Activated CD8-positive, alpha-beta memory T cell treated with anti-CD3 and anti-CD28 coated beads for 36 hours (primary cell): ENCODE measurements around the gene HLA-A. TPM values are rescaled to one million over a fixed set of nuclear protein-coding genes. Genes with fewer than 3 reads are reported as not detected.

Experiments used
- CTCF ChIA-PET: fragments of 350-600 bp; sonication (Branson Sonifier 250); formaldehyde crosslinking; loops from one replicate; lab custom pipeline; 2021; ENCODE audit warnings: antibody characterized with exemption; lab: Charles Lee
- POLR2A ChIA-PET: fragments of 350-600 bp; sonication (Branson Sonifier 250); formaldehyde crosslinking; loops from one replicate; lab custom pipeline; 2021; ENCODE audit warnings: antibody characterized with exemption; lab: Charles Lee
- total RNA-seq, 2 experiments: library from RNA; stranded (reverse); gene quantifications; one replicate each; pipeline ENCODE4 v1.2.3, GENCODE V29; 2021

Gene HLA-A
- 1,000 to 10,000 TPM; 1,039 to 1,049 TPM for total RNA-seq

DNA sequence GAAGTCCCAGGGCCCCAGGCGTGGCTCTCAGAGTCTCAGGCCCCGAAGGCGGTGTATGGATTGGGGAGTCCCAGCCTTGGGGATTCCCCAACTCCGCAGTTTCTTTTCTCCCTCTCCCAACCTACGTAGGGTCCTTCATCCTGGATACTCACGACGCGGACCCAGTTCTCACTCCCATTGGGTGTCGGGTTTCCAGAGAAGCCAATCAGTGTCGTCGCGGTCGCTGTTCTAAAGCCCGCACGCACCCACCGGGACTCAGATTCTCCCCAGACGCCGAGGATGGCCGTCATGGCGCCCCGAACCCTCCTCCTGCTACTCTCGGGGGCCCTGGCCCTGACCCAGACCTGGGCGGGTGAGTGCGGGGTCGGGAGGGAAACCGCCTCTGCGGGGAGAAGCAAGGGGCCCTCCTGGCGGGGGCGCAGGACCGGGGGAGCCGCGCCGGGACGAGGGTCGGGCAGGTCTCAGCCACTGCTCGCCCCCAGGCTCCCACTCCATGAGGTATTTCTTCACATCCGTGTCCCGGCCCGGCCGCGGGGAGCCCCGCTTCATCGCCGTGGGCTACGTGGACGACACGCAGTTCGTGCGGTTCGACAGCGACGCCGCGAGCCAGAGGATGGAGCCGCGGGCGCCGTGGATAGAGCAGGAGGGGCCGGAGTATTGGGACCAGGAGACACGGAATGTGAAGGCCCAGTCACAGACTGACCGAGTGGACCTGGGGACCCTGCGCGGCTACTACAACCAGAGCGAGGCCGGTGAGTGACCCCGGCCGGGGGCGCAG, at the start of gene HLA-A:
Gene HLA-A (plus strand): TSS at position 258 of the 778 bp plus-strand sequence. CDS start 22 bp downstream, at position 280.
- ChIA-PET CTCF (no interaction called here), POLR2A (interaction anchor here (1.0 kb wide), 1 partner anchor 22 kb away, joined by 5 read pairs; no protein-coding TSS in a partner anchor)

DNA sequence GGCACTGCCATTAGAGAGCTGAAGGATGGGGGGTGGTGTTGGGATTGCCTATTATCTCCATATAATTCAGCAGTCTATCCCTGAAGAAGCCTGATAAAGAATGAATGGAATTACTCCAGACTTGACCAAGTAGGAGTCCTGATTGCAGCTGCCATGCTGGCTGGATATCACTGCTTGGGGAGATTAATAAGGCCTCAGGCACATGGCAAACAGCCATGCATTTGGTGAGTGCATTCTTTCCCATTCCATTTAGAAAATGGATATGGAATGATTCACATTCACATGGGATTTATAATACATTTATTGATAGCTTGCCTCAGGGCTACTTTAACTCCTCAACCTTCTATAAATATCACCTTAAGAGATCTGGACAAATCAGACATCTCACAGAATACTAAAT, 49.6 kb upstream of the HLA-A start:
- CTCF ChIA-PET = interaction anchor here (0.6 kb wide), 1 partner anchor 133 kb away, joined by 3 read pairs; no protein-coding TSS in a partner anchor
- POLR2A ChIA-PET = no interaction called here

GRCh38 chr6:29899281-29899680, 43.1 kb upstream of the HLA-A start:
- CTCF ChIA-PET = no interaction called here
- POLR2A ChIA-PET = no interaction called here

DNA sequence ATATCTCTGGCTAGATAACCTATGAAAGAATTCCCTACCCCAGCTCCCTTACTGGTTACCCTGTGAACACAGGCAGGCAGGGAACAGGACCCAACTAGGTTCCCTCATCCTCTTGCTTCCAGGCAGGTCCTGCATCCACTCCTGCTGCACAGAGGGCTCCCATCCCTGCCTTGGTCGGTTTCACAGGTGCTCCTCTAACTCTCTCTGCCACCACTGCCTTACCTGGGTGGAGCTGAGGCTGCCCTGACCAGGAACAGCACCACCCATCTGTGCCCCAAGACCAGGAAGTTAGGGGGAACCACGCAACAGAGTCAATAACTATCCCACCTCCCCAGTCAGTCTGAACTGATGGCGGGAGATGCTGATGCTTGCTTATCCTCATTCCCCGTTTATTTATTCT, 37.0 kb upstream of the HLA-A start:
- POLR2A ChIA-PET = no interaction called here

DNA sequence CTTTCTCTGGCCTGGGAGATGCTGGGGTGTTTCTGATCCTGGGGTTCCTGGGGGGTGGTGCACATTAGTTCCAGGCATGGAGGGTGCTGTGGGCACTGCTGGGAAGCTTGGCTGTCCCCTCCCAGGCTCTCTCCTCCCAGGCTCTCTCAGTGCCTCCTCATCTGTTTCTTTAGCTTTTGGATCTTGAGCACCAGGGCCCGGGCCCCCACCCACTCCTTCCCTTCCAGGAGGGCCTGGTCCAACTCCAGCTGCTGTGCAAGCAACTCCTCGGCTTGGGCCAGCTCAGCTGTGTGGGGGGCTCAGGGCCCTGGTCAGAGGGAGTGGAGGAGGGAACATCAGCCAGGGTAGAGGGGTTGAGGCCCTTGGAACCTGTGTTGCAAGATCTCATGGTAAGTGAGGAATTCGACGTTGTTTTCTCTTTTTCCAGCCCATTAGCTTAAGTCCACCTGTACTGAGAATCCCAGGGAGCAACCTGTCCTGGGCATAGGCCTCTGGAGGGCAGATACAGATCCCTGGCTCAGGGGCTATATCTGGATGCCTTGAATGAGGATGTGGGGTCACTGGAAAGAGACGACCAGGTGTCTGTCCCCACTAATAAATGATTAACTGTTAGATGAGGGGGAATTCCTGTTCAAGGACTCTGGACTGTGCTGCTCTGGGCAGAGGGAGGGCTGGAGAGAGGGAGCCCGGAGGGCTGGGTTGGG, 34.5 kb upstream of the HLA-A start:
- POLR2A ChIA-PET = no interaction called here
- CTCF ChIA-PET = no interaction called here

More for the DNA sequence above, 37.0 kb upstream of the HLA-A start:
- CTCF ChIA-PET = no interaction called here

DNA sequence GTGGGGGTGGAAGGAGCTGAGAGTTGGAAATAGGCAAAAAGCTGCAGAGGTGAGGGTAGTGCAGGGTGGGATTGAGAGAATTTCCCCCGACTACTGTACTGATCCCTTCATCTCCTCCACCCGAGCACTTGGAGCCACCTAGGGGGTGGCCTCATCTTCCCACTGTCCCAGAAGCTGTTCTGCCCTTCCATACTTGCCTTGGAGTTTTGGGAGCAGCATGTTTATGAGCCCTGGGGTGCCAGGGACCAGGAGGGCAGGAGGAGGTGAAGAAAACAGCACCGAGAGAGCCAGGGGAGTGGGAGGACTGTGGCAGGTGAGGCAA, 34.0 kb upstream of the HLA-A start:
- POLR2A ChIA-PET = no interaction called here
- CTCF ChIA-PET = no interaction called here

DNA sequence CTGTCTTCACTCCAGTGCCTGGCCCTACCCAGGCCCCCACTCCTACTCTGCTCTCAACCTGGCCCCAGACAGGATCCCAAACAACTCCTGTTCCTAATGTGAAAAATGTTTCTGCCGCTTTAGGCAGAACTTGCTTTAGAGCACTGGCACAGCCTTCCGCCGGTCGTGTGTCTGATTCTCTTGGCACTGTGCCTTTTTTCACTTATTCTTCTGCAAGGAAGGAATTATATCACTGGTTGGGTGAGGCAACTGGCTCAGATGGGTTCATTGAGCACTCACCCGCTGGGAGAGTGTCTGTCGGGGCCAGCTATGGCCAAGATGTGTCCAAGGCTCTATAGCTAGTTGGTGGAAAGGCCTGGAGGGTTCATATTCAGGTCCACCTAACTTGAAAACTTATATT, 33.6 kb upstream of the HLA-A start:
- CTCF ChIA-PET = no interaction called here
- POLR2A ChIA-PET = no interaction called here

- POLR2A ChIA-PET = no interaction called here
- CTCF ChIA-PET = no interaction called here
These were observed 32.3 kb upstream of the HLA-A start for GRCh38 chr6:29909985-29910384.

GRCh38 chr6:29912840-29913239, 29.5 kb upstream of the HLA-A start:
- CTCF ChIA-PET = no interaction called here
- POLR2A ChIA-PET = no interaction called here

DNA sequence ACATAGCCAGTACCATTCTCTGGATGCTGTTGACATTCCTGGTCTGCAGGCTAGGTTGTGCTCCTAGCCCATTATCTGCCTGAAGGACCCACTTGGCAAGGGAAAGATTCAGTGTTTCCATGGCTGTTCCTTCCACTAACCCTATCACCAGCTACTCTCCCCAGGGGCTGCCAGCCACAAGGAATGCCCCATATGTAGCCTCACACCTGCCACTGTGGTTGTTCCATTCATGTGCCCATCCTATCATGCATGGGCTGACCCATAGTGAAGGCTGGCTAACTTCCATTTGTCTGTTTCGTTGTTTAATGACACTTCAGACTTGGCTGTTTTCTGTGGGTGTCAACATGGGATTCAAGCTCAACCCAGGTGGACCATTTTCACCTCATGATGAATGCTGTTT, 25.6 kb upstream of the HLA-A start:
- ChIA-PET CTCF (no interaction called here), POLR2A (no interaction called here)

DNA sequence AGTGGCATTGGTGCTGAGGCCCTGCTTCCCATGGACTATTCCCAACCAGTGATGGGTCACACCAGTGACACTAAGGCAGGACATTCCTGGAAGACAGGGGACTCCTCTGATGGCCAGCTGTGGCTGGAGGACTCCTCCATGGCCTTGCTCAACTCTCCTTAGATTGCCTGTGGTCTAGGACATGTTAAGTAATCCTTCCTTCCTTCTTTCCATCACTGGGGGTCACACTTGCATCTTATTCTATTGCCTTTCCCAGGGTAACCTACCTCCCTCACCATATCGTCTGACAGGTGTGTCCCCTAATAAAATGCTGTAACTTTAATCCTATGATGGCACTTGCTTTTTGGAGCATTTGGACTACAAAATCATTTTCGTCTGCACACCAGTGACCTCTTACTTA, 24.5 kb upstream of the HLA-A start:
- ChIA-PET POLR2A (no interaction called here), CTCF (no interaction called here)

- ChIA-PET POLR2A (no interaction called here), CTCF (no interaction called here)
These were observed 22.6 kb upstream of the HLA-A start for GRCh38 chr6:29919506-29920445.

DNA sequence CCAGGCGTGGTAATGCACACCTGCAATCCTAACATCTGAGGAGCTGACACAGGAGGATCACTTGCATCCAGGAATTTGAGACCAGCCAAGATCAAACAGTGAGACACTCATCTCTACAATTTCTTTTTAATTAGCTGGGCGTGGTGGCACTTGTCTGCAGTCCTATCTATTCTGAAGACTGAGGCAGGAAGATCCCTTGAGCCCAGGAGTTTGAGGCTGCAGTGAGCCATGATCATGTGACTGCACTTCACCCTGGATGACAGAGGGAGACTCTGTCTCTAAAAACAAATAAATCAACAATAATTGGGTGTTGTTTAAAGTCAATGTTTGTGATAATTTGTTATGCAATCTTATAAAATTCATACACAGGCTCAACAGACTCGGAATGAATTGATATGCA, 18.0 kb upstream of the HLA-A start:
- POLR2A ChIA-PET = no interaction called here
- CTCF ChIA-PET = no interaction called here

GRCh38 chr6:29924731-29925130, 17.6 kb upstream of the HLA-A start:
- ChIA-PET POLR2A (no interaction called here), CTCF (no interaction called here)

GRCh38 chr6:29925321-29925720, 17.0 kb upstream of the HLA-A start:
- CTCF ChIA-PET = no interaction called here
- POLR2A ChIA-PET = no interaction called here

- ChIA-PET CTCF (no interaction called here), POLR2A (no interaction called here)
These were observed 16.5 kb upstream of the HLA-A start for GRCh38 chr6:29925727-29926412.

DNA sequence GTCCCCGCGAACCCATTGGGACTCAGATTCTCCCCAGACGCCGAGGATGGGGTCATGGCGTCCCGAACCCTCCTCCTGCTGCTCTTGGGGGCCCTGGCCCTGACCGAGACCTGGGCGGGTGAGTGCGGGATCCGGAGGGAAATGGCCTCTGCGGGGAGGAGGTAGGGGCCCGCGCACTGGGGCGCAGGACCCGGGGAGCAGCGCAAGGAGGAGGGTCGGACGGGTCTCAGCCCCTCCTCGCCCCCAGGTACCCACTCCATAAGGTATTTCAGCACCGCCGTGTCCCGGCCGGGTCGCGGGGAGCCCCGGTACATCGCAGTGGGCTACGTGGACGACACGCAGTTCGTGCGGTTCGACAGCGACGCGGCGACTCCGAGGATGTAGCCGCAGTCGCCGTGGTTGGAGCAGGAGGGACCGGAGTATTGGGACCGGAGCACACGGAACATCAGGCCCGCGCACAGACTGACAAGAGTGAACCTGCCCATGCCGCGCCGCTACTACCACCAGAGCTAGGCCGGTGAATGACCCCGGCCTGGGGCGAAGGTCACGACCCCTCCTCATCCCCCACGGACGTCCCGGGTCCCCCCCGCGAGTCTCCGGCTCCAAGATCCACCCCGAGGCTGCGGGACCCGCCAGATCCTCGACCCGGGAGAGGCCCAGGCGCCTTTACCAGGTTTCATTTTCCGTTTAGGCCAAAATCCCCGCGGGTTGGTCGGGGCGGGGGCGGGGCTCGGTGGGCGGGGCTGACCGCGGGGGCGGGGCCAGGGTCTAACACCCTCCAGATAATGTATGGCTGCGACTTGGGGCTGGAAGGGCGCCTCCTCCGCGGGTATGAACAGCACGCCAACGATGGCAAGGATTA, 15.7 kb upstream of the HLA-A start:
- ChIA-PET CTCF (no interaction called here), POLR2A (no interaction called here)

GRCh38 chr6:29927275-29927569, 15.1 kb upstream of the HLA-A start:
- ChIA-PET POLR2A (no interaction called here), CTCF (no interaction called here)

DNA sequence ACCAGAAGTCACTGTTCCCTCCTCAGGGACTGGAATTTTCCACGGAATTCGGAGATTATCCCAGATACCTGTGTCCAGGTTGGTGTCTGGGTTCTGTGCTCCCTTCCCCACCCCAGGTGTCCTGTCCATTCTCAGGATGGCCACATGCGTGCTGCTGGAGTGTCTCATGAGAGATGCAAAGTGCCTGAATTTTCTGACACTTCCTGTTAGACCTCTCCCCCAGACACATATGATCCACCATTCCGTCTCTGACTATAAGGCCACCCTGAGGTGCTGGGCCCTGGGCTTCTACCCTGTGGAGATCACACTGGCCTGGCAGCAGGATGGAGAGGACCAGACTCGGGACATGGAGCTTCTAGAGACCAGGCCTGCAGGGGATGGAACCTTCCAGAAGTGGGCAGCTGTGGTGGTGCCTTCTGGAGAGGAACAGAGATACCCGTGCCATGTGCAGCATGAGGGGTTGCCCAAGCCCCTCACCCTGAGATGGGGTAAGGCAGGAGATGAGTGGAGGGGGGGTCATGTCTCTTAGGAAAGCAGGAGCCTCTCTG, 14.4 kb upstream of the HLA-A start:
- POLR2A ChIA-PET = no interaction called here

More for the DNA sequence above, 14.4 kb upstream of the HLA-A start:
- CTCF ChIA-PET = no interaction called here
